Neural progenitor cell (in vitro differentiated cells): ENCODE results near the gene TOR1A.
"Not testable (repeated sequence)": the region's sequence is repeated elsewhere in the genome, so short reads cannot be mapped to it uniquely, and the experiment has no call there.

ENCODE experiments used
- EZH2 ChIP-seq: fragments of 200-600 bp; sonication (generic); IDR thresholded peaks from 2 replicates; pipeline ENCODE4 v1.6.1; 2017; ENCODE audit warnings: antibody characterized with exemption, mild to moderate bottlenecking, moderate library complexity
- EZH2phosphoT487 ChIP-seq: fragments of 200-600 bp; sonication (generic); IDR thresholded peaks from 2 replicates; pipeline ENCODE4 v1.6.1; 2017; ENCODE audit warnings: antibody characterized with exemption
- TF ChIP-seq, protein P1 (sequence below): fragments of 200-600 bp; sonication (generic); IDR thresholded peaks from 2 replicates; pipeline ENCODE4 v1.5.1; 2017; ENCODE audit warnings: antibody characterized with exemption, mild to moderate bottlenecking

DNA sequence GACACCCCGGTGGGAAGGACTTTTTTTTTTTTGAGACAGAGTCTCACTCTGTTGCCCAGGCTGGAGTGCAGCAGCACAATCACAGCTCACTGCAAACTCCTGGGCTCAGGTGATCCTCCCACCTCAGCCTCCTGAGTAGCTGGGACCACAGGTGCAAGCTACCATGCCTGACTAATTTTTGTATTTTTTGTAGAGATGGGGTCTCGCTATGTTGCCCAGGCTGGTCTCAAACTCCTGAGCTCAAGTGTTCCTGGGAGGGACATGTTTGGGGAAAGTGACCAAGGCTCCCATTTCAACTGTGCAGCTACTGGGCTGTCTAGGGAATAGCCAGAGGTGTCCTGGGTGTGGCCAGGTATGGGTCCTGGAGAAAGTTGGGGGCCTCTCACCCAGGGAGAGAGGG lies 27.9 kb downstream of the TOR1A start:
- TF ChIP-seq, protein P1, sequence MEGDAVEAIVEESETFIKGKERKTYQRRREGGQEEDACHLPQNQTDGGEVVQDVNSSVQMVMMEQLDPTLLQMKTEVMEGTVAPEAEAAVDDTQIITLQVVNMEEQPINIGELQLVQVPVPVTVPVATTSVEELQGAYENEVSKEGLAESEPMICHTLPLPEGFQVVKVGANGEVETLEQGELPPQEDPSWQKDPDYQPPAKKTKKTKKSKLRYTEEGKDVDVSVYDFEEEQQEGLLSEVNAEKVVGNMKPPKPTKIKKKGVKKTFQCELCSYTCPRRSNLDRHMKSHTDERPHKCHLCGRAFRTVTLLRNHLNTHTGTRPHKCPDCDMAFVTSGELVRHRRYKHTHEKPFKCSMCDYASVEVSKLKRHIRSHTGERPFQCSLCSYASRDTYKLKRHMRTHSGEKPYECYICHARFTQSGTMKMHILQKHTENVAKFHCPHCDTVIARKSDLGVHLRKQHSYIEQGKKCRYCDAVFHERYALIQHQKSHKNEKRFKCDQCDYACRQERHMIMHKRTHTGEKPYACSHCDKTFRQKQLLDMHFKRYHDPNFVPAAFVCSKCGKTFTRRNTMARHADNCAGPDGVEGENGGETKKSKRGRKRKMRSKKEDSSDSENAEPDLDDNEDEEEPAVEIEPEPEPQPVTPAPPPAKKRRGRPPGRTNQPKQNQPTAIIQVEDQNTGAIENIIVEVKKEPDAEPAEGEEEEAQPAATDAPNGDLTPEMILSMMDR = not testable (repeated sequence)
- not testable (repeated sequence) for TF ChIP-seq EZH2, EZH2phosphoT487
